Thyroid gland (tissue), 4 donors: ENCODE results near the gene OR9Q1. TPM values are rescaled to one million over a fixed set of nuclear protein-coding genes. Genes with fewer than 3 reads are reported as not detected.

Source experiments
- DNase-seq, 2 donors: peaks; one replicate each; pipeline ENCODE4 v3.0.0-alpha.2; 2019
- H3K27ac ChIP-seq, 3 donors: fragments of 200-600 bp; sonication (generic); 1 replicate in 2 of 3; 2 replicates in 1 of 3; pipeline ENCODE4 v1.5.1; 2016 to 2019; ENCODE audit warnings: mild to moderate bottlenecking in 1 of 3, moderate library complexity in 1 of 3
- H3K27me3 ChIP-seq: fragments of 200-600 bp; sonication (generic); one replicate; pipeline ENCODE4 v1.5.1; 2019
- H3K36me3 ChIP-seq, 2 donors: fragments of 200-600 bp; sonication (generic); one replicate each; pipeline ENCODE4 v1.5.1; 2016 to 2019
- H3K4me1 ChIP-seq, 2 donors: fragments of 200-600 bp; sonication (generic); one replicate each; pipeline ENCODE4 v1.5.1; 2017 to 2019
- H3K4me3 ChIP-seq, 3 donors: fragments of 200-600 bp; sonication (generic); replicated peaks in 1 of 3; 1 replicate in 2 of 3; 2 replicates in 1 of 3; pipeline ENCODE4 v1.5.1; 2016; ENCODE audit warnings: mild to moderate bottlenecking in 1 of 3
- H3K9me3 ChIP-seq: fragments of 200-600 bp; sonication (generic); one replicate; pipeline ENCODE4 v1.5.1; 2017
- CTCF ChIP-seq, 6 experiments: fragments of 200-600 bp in 3 of 6; fragments of 450-650 bp in 3 of 6; sonication (generic) in 3 of 6; IDR thresholded peaks; one replicate each; pipeline ENCODE4 v1.5.1; 2016 to 2019; ENCODE audit warnings: antibody characterized with exemption in 6 of 6, mild to moderate bottlenecking in 2 of 6, inconsistent platforms in 1 of 6, moderate library complexity in 1 of 6
- POLR2A ChIP-seq, 2 donors: fragments of 450-650 bp; IDR thresholded peaks; one replicate each; pipeline ENCODE4 v1.6.1; 2017; ENCODE audit warnings: antibody characterized with exemption in 2 of 2, mild to moderate bottlenecking in 2 of 2, moderate library complexity in 1 of 2
- WGBS, 2 donors: methylation state at CpG; one replicate each; pipeline ENCODE4 v1.1.5; 2017; 5-methylcytosine and 5-hydroxymethylcytosine counted together
- intact Hi-C: fragments of 100-400 bp; cut with DNase I; formaldehyde crosslinking; loops from one replicate; pipeline ENCODE4 v1.15.1; 2023
- total RNA-seq, 4 donors: library from RNA; depleted of rRNA; stranded (reverse); fragments of >200 nt; gene quantifications; one replicate each; pipeline ENCODE4 v1.2.3, GENCODE V29; 2016

The OR9Q1 gene
- total RNA-seq: not detected

- 81% methylated on average over 5 of the region's 5 CpGs for WGBS, 2 donors
- intact Hi-C loops: no loop called here
- Histone ChIP-seq H3K27me3 (no peaks in the 10 kb centered on the region), H3K36me3 (no peaks in the 10 kb centered on the region), H3K4me3 (no peak within 1 kb of the TSS), H3K4me1 (peaks cover 0 to 11% of the 10 kb centered on the region in 2 donors), H3K27ac (peak within 1 kb of the TSS; percentile 3 to 48 (median 18)), H3K9me3 (no peaks in the 10 kb centered on the region)
- no peak for TF ChIP-seq CTCF (IDR thresholded peaks at IDR 0.05)
- TF ChIP-seq POLR2A (IDR thresholded peaks at IDR 0.05): no peak
- no peak for DNase-seq
Measured at GRCh38 chr11:58023435-58023931, at the start of gene OR9Q1. Gene OR9Q1, plus strand, starts transcription at chr11:58023881. Its CDS starts 155,564 bp downstream, at chr11:58179445.

GRCh38 chr11:57974132-57974531 is 49.5 kb upstream of the OR9Q1 start:
- Histone ChIP-seq H3K4me1 (peaks cover 0 to 10% of the 10 kb centered on the region in 2 donors), H3K36me3 (no peaks in the 10 kb centered on the region), H3K4me3 (no peak overlapping the region), H3K9me3 (no peaks in the 10 kb centered on the region), H3K27ac (no peak overlapping the region), H3K27me3 (no peaks in the 10 kb centered on the region)
- no peak for DNase-seq
- no peak for TF ChIP-seq POLR2A (IDR thresholded peaks at IDR 0.05)
- TF ChIP-seq CTCF (IDR thresholded peaks at IDR 0.05): no peak
- intact Hi-C loops: no loop called here
- 76 to 78% methylated on average over 1 of the region's 1 CpG for WGBS, 2 donors

GRCh38 chr11:57974848-57975601 is 48.7 kb upstream of the OR9Q1 start:
- H3K27me3 ChIP-seq: no peaks in the 10 kb centered on the region
- H3K4me3 ChIP-seq: no peak overlapping the region
- H3K36me3 ChIP-seq: no peaks in the 10 kb centered on the region
- 92% methylated on average over 15 of the region's 15 CpGs for WGBS, 2 donors
- H3K9me3 ChIP-seq: no peaks in the 10 kb centered on the region
- intact Hi-C loops: no loop called here
- TF ChIP-seq POLR2A (IDR thresholded peaks at IDR 0.05) (no peak), CTCF (IDR thresholded peaks at IDR 0.05) (no peak)
- peaks cover 0 to 10% of the 10 kb centered on the region in 2 donors for H3K4me1 ChIP-seq
- no peak overlapping the region for H3K27ac ChIP-seq
- DNase-seq: no peak

GRCh38 chr11:57977709-57978108 is 46.0 kb upstream of the OR9Q1 start:
- Histone ChIP-seq H3K27ac (no peak overlapping the region), H3K27me3 (no peaks in the 10 kb centered on the region), H3K4me3 (no peak overlapping the region), H3K36me3 (no peaks in the 10 kb centered on the region), H3K9me3 (no peaks in the 10 kb centered on the region), H3K4me1 (peaks cover 0 to 10% of the 10 kb centered on the region in 2 donors)
- intact Hi-C loops: no loop called here
- DNase-seq: peak; percentile 3 to 14
- WGBS, 2 donors: 33 to 53% methylated on average over 1 to 2 of the region's 2 CpGs
- TF ChIP-seq POLR2A (IDR thresholded peaks at IDR 0.05): no peak
- TF ChIP-seq CTCF (IDR thresholded peaks at IDR 0.05): no peak
